Fibroblast of lung (primary cell): ENCODE results near the gene DCXR. TPM values are rescaled to one million over a fixed set of nuclear protein-coding genes. Genes with fewer than 3 reads are reported as not detected.

Source experiments
- DNase-seq, 2 donors: peaks; one replicate each; pipeline versions ENCODE4 v3.0.0 to v3.0.0-alpha.2; 2010; ENCODE audit warnings: low read depth in 2 of 2
- H2AFZ ChIP-seq: 2 replicates; pipeline ENCODE4 v1.5.1; 2012; ENCODE audit warnings: low read length, control low read depth, inconsistent platforms
- H3K27ac ChIP-seq: 2 replicates; pipeline ENCODE4 v1.5.1; 2011; ENCODE audit warnings: low read length, control low read depth; ENCODE audit not compliant: insufficient read depth
- H3K27me3 ChIP-seq: 2 replicates; pipeline ENCODE4 v1.5.1; 2011; ENCODE audit warnings: mild to moderate bottlenecking, low read length; ENCODE audit not compliant: control insufficient read depth, insufficient read depth
- H3K36me3 ChIP-seq: 2 replicates; pipeline ENCODE4 v1.5.1; 2011; ENCODE audit warnings: low read length; ENCODE audit not compliant: control insufficient read depth, insufficient read depth
- H3K4me1 ChIP-seq: 2 replicates; pipeline ENCODE4 v1.5.1; 2011; ENCODE audit warnings: low read length; ENCODE audit not compliant: control insufficient read depth, insufficient read depth; ENCODE audit errors: extremely low read depth
- H3K4me2 ChIP-seq: 2 replicates; pipeline ENCODE4 v1.5.1; 2011; ENCODE audit warnings: low read length, control low read depth; ENCODE audit not compliant: insufficient read depth; ENCODE audit errors: extremely low read depth
- H3K4me3 ChIP-seq, 4 experiments: fragments of 200-600 bp in 1 of 4; sonication (generic) in 1 of 4; replicated peaks in 1 of 4; 2 replicates each; pipeline ENCODE4 v1.5.1; 2011 to 2016; ENCODE audit warnings: low read length in 4 of 4, low read depth in 3 of 4, mild to moderate bottlenecking in 3 of 4, control low read depth in 2 of 4, inconsistent platforms in 1 of 4, mixed read lengths in 1 of 4; ENCODE audit not compliant: insufficient read depth in 1 of 4; ENCODE audit errors: control extremely low read depth in 1 of 4
- H3K79me2 ChIP-seq: 2 replicates; pipeline ENCODE4 v1.5.1; 2012; ENCODE audit warnings: mild to moderate bottlenecking, low read length, inconsistent platforms; ENCODE audit not compliant: control insufficient read depth, insufficient read depth
- H3K9ac ChIP-seq: 2 replicates; pipeline ENCODE4 v1.5.1; 2011; ENCODE audit warnings: mild to moderate bottlenecking, low read length, control low read depth; ENCODE audit not compliant: insufficient read depth
- H3K9me3 ChIP-seq: 2 replicates; pipeline ENCODE4 v1.5.1; 2012; ENCODE audit warnings: low read depth, low read length; ENCODE audit not compliant: control insufficient read depth, insufficient read depth
- H4K20me1 ChIP-seq: 2 replicates; pipeline ENCODE4 v1.5.1; 2011; ENCODE audit warnings: low read length; ENCODE audit not compliant: control insufficient read depth, insufficient read depth; ENCODE audit errors: extremely low read depth
- EZH2 ChIP-seq: IDR thresholded peaks from 2 replicates; pipeline ENCODE4 v1.5.1; 2012; ENCODE audit warnings: low read length, control low read depth, mild to moderate bottlenecking; ENCODE audit errors: missing control alignments
- polyA plus RNA-seq, 2 donors: library from polyadenylated mRNA; depleted of rRNA in 1 of 2; stranded (reverse) in 1 of 2; unstranded in 1 of 2; fragments of >200 nt; gene quantifications; 2 replicates each; pipeline ENCODE4 v1.2.1, GENCODE V29; 2011 to 2012; ENCODE audit warnings: missing spikeins in 1 of 2
- total RNA-seq: library from RNA; depleted of rRNA; stranded (reverse); fragments of >200 nt; gene quantifications from 2 replicates; pipeline ENCODE4 v1.2.1, GENCODE V29; 2014
- TF ChIP-seq, protein P1 (sequence below), 2 donors: IDR thresholded peaks in 1 of 2; conservative IDR thresholded peaks in 1 of 2; 1 replicate in 1 of 2; 2 replicates in 1 of 2; pipeline ENCODE4 v1.5.1; 2011 to 2012; ENCODE audit warnings: low read length in 2 of 2, control low read depth in 1 of 2, inconsistent platforms in 1 of 2, low read depth in 1 of 2, mild to moderate bottlenecking in 1 of 2

The DCXR gene
- total and polyA plus RNA-seq, 2 donors (not counting 1 experiment from before 2014, with no cell fraction given): 34.8 to 43.6 TPM

DNA sequence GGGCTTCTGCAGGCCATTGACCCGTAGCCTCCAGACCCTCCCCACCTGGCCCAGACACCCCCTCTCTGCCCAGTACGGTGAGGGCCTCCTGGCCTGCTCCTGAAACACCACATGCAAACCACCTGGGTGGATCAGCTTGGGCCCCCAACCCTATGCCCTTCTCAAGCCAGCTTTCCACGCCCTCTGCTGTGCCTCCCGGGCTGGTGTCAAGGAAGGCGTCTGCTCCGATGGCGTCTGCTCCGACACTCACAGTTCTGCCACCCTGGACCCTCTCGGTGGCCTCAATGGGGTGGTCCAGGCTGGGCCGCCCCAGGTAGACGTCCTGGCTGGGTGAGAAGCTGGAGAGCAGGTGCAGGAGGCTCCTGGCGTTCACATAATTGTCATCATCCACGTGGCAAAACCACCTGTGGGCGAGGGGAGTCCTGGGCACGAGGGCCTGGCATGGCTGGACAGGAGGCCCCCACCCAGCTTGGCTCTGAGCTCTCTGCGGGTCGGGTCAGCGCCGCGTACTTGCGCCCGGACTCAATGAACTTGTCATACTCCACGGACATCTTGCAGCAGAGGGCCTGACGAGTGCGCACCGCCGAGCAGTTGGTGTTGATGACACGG lies 12.8 kb upstream of the DCXR start:
- H2AFZ ChIP-seq: no peak overlapping the region
- no peak overlapping the region for H3K9ac ChIP-seq
- TF ChIP-seq EZH2: no peak
- TF ChIP-seq, protein P1, sequence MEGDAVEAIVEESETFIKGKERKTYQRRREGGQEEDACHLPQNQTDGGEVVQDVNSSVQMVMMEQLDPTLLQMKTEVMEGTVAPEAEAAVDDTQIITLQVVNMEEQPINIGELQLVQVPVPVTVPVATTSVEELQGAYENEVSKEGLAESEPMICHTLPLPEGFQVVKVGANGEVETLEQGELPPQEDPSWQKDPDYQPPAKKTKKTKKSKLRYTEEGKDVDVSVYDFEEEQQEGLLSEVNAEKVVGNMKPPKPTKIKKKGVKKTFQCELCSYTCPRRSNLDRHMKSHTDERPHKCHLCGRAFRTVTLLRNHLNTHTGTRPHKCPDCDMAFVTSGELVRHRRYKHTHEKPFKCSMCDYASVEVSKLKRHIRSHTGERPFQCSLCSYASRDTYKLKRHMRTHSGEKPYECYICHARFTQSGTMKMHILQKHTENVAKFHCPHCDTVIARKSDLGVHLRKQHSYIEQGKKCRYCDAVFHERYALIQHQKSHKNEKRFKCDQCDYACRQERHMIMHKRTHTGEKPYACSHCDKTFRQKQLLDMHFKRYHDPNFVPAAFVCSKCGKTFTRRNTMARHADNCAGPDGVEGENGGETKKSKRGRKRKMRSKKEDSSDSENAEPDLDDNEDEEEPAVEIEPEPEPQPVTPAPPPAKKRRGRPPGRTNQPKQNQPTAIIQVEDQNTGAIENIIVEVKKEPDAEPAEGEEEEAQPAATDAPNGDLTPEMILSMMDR (conservative IDR thresholded peaks at IDR 0.05 in 1 of 2, IDR thresholded peaks at IDR 0.05 in 1 of 2; ENCODE audit: low read depth in 1 of 2, low read length in 2 of 2): no peak
- H3K4me1 ChIP-seq: peaks cover 7% of the 10 kb centered on the region
- H3K27ac ChIP-seq: peak overlapping the region; percentile 50
- peaks cover 21% of the 10 kb centered on the region for H3K79me2 ChIP-seq
- H3K36me3 ChIP-seq: peaks cover 36% of the 10 kb centered on the region
- H3K4me2 ChIP-seq: peak overlapping the region; percentile 62
- H3K4me3 ChIP-seq: peak overlapping the region; percentile 47 to 85 (median 71)
- H3K9me3 ChIP-seq: no peaks in the 10 kb centered on the region
- H3K27me3 ChIP-seq: no peaks in the 10 kb centered on the region
- DNase-seq: no peak
- H4K20me1 ChIP-seq: no peaks in the 10 kb centered on the region

DNA sequence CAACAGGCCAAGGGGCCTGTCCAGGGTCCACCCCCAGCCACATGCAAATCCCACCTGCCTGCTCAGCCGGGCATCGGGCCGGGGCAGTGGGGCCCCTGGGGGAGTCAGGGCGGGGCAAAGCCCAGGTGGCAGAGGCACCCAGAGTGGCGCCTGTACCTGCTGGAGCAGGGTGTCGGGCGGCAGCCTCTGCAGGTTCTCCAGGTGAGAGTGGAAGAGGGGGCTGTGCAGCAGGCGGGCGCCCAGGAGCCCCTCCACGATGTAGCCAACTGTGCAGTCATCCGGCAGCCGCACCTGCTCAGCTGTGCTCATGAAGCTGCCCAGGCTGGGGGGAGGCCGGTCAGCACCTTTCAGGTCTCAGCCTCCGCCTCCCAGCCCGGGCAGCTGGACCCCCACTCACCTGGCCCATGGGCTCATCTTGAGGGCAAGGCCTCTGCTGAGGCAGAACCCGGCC lies 12.0 kb upstream of the DCXR start:
- no peak overlapping the region for H2AFZ ChIP-seq
- no peaks in the 10 kb centered on the region for H4K20me1 ChIP-seq
- H3K9me3 ChIP-seq: no peaks in the 10 kb centered on the region
- peaks cover 7% of the 10 kb centered on the region for H3K4me1 ChIP-seq
- no peak overlapping the region for H3K4me2 ChIP-seq
- H3K27me3 ChIP-seq: no peaks in the 10 kb centered on the region
- no peak overlapping the region for H3K9ac ChIP-seq
- H3K4me3 ChIP-seq: no peak overlapping the region
- H3K79me2 ChIP-seq: peaks cover 21% of the 10 kb centered on the region
- no peak for TF ChIP-seq EZH2
- TF ChIP-seq, protein P1 (conservative IDR thresholded peaks at IDR 0.05 in 1 of 2, IDR thresholded peaks at IDR 0.05 in 1 of 2; ENCODE audit: low read depth in 1 of 2, low read length in 2 of 2): no peak
- no peak overlapping the region for H3K27ac ChIP-seq
- DNase-seq: no peak
- peaks cover 29% of the 10 kb centered on the region for H3K36me3 ChIP-seq

GRCh38 chr17:82049106-82049505 lies 11.6 kb upstream of the DCXR start:
- H3K27me3 ChIP-seq: no peaks in the 10 kb centered on the region
- H3K9me3 ChIP-seq: no peaks in the 10 kb centered on the region
- H3K36me3 ChIP-seq: peaks cover 25% of the 10 kb centered on the region
- peaks cover 21% of the 10 kb centered on the region for H3K79me2 ChIP-seq
- TF ChIP-seq, protein P1 (conservative IDR thresholded peaks at IDR 0.05 in 1 of 2, IDR thresholded peaks at IDR 0.05 in 1 of 2; ENCODE audit: low read depth in 1 of 2, low read length in 2 of 2): no peak
- no peak for TF ChIP-seq EZH2
- H3K4me2 ChIP-seq: no peak overlapping the region
- H3K9ac ChIP-seq: no peak overlapping the region
- DNase-seq: no peak
- no peak overlapping the region for H2AFZ ChIP-seq
- no peak overlapping the region for H3K4me3 ChIP-seq
- H3K4me1 ChIP-seq: peaks cover 7% of the 10 kb centered on the region
- no peak overlapping the region for H3K27ac ChIP-seq
- no peaks in the 10 kb centered on the region for H4K20me1 ChIP-seq
